HG02763 (cell line): ENCODE data around the gene AP3D1.
A peak's percentile ranks its signal among the peaks of the same experiment; 100 is the strongest.
"Not testable (repeated sequence)": the region's sequence is repeated elsewhere in the genome, so short reads cannot be mapped to it uniquely, and the experiment has no call there.

Experiments
- ATAC-seq: cut with Tn5 transposase; IDR thresholded peaks from one replicate; pipeline ENCODE4 v1.9.1; 2021; ENCODE audit warnings: mild to moderate bottlenecking, moderate library complexity; ENCODE audit not compliant: unreplicated experiment

The AP3D1 gene

GRCh38 chr19:2151339-2152229 lies at the start of gene AP3D1:
Gene AP3D1 (minus strand): TSS chr19:2151566. CDS start chr19:2151334, 232 bp downstream.
- ATAC-seq: peak; percentile 93

DNA sequence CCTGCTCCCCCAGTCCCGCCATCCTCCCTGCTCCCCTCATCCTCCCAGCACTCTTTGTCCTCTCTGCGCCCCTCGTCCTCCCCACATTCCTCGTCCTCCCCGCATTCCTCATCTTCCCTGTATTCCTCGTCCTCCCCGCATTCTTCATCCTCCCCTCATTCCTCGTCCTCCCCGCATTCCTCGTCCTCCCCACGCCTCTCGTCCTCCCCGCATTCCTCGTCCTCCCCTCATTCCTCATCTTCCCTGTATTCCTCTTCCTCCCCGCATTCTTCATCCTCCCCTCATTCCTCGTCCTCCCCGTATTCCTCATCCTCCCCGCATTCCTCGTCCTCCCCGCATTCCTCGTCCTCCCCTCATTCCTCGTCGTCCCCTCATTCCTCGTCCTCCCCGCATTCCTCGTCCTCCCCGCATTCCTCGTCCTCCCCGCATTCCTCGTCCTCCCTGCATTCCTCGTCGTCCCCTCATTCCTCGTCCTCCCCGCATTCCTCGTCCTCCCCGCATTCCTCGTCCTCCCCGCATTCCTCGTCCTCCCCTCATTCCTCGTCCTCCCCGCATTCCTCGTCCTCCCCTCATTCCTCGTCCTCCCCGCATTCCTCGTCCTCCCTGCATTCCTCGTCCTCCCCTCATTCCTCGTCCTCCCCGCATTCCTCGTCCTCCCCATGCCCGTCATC lies 49.4 kb upstream of the AP3D1 start:
- ATAC-seq: not testable (repeated sequence)

DNA sequence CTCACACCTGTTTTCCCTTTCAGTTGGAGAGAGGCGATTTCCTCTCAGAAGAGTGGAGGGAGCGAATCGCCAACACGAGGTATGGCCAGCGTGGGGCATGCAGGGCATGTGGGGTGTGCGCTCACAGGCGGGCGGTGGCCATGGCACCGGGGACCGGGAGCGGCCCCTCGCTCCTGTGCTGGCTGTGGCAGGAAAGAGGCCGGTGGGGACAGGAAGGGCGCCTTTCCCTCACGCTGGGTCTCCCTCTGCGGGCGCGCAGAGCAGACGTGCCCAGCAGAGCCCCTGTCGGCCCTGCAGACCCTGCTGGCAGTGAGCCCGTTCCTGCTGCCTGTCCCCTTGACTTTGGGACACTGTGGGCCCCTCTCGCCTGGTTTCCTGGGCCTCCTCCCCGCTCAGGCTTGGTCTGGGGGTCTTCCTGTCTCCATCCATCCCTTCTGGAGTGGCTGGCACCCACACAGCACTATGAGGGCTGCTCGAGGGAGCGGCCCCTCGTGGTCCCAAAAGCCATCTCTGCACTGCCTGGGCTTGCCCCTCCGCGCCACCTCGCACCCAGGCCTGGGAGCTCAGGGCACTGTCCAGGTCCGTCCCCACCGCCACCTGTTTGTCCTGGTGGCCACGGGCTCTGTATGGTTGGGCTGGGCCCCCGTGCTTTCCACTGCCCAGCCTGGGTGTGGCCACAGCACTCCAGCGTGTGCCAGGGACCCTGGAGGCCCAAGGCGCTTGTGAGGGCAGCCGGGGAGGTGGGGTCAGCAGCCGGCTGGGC lies 48.7 kb upstream of the AP3D1 start:
- no peak for ATAC-seq

- no peak for ATAC-seq
These were observed 47.8 kb upstream of the AP3D1 start for GRCh38 chr19:2199215-2199614.

- ATAC-seq: no peak
These were observed 47.0 kb upstream of the AP3D1 start for GRCh38 chr19:2198317-2198716.

DNA sequence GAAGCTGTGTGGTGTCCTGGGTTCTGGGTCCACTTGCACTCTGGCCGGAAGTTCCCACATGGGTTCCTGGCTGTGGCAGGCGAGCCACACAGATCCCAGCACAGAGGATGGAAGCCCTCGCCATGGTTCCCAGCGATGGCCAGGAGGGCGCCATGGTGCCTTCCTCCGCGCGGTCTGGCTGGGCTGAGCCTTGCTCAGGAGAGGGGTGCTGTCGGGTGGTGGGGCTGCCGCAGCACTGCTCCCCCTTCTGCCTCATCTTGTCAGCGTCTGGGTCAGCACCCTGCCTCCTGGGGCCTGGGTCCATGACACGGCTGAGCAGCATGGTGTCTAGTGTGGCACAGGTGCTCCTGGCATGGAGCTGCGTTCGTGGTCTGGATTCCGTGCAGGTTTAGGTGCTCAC lies 45.9 kb upstream of the AP3D1 start:
- no peak for ATAC-seq

DNA sequence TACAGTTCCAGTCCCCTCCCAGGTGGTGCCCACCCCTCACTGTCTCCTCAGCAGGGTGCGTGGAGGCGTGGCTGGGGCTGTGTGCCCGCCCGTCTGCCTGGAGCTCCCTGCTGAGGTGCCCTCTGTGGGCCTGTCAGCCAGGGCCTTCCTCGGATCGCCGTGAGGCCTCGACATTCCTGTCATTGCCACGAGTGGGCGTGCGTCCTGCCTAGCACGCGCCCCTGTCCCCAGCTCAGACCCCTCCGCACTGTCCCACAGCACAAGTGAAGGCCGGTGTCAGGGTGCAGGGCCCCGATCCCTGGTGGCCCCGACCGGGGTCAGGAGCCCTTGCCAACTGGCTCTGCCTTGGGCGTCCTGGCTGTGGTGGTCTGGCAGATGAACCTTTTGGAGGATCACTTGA lies 44.5 kb upstream of the AP3D1 start:
- ATAC-seq: no peak

DNA sequence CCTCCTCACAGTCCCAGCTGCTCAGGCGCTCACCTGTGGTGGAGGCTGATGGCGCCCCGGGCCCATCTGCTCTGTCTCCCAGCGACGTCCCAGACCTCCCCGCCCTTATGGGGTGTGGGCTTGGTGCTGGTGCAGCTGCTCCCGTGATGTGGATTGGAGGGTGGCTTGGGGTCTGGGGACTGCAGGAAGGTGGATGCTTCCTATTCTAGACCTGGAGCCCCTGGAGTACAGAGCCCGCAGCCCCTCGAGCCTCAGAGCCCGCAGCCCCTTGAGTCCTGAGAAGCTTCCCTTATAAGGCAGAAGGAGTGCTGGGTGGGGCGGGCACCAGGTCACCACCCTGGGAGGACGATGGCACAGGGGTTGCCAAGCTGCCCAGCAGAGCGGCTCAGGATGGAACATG lies 44.0 kb upstream of the AP3D1 start:
- no peak for ATAC-seq

- ATAC-seq: no peak
These were observed 43.2 kb upstream of the AP3D1 start for GRCh38 chr19:2194513-2195078.

DNA sequence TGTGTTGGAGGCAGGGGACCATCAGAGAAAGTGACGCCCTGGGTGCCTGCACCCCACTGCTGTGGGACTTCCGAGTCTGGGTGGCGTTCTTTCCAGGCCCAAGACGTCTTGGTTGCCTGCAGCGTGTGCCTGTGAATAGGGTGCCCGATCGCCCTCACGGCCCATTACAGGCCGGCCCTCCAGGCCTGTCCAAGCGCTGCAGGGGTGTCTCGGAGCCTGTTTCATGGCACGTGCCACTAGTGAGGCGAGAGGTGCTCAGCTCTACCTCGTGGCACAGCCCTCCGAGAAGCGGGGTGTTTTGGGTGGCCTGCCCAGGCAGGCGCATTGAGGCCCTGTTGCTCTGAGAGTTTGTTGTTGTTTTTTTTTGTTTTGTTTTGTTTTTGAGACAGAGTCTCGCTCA lies 42.4 kb upstream of the AP3D1 start:
- ATAC-seq: no peak

- ATAC-seq: no peak
These were observed 41.5 kb upstream of the AP3D1 start for GRCh38 chr19:2192862-2193261.

- no peak for ATAC-seq
These were observed 40.3 kb upstream of the AP3D1 start for GRCh38 chr19:2191456-2192310.

- no peak for ATAC-seq
These were observed 39.6 kb upstream of the AP3D1 start for GRCh38 chr19:2190848-2191455.

GRCh38 chr19:2189880-2190279 lies 38.5 kb upstream of the AP3D1 start:
- no peak for ATAC-seq

DNA sequence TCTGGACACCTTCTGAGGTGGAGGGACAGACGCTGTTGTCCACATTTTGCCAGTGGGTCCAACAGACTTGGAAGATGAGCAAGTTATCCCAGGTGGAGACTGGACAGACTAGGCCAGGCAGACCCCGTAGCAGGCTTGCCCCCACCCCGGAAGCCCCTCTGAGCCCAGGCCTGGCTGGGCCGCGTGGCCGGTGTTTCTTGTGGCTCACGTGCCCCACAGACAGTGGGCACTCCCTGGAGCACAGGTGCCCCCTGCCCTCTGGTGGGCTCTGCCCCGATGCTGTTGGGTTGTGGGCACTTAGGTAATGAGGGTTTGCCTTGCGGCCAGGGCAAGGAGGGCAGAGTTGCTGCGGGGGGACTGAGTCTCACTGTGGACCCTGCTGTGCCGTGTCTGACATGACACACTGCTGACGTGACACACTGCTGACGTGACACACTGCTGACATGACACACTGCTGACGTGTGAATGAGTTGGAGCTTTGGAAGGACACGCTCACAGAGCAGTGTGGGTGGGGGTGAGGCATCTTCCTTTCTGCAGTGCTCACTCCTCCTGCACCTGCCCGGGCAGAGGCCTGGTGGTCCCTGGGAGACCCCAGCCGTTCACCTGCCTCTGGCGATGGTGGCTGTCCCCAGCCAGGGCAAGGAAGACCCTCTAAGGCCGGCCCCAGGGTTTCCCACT lies 37.5 kb upstream of the AP3D1 start:
- ATAC-seq: no peak

- no peak for ATAC-seq
These were observed 35.8 kb upstream of the AP3D1 start for GRCh38 chr19:2187159-2187558.

DNA sequence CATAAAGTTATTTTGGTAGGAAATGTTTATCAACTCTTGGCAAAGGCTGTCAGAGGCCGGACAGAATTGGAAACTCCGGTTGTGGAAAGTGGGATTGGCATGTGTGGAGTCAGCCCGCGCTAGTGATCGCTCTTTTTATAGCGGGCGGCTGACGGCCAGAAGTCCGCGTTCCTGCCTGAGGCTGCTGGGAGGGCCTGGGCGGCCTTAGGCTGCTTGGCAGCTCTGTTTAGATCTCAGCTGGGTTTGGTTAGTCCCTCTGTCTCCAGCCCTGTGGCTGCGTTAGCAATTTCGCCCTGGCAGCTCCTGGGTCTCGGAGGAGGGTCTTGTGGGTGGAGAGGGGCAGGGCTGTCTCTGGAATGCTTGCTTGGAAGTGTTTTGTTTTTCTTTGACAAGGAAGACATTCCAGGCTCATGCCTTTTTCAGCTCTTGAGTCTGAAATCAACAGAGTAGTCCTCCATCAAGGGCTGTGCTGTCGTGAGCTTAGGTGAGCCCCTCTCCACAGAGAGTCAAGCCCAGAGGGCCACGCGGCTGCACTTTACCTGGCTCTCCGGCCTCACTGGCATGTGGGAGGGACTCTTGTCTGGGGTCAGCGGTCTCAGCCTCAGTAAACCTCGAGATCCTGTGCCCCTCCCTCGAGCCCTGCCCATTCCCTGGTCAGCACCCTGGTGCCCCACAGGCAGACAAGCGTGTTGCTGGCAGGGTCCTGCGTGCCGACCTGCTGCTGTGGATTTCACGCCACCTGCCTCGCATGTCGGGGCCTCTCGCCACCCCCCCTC lies 34.9 kb upstream of the AP3D1 start:
- ATAC-seq: no peak

DNA sequence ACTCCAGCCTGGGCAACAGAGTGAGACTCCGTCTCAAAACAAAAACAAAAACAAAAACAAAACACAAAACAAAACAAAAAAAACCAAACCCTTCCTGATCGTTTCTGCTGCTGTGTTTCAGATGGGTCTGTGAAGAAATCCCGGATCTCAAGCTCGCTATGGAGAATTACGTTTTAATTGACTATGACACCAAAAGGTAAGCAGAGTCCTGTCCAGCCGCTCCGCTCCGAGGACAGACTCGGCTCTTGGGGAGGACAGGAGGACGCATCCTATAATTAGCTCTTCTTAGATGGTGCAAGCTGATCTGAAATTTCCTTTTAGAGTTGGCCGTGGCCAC lies 34.3 kb upstream of the AP3D1 start:
- no peak for ATAC-seq
